Stimulated activated CD4-positive, alpha-beta T cell treated with anti-CD3 and anti-CD28 coated beads, Interleukin-2, amount 100 ng/mL, for 4 hours (primary cell): ENCODE data around the gene KIF5C.

Experiments used
- DNase-seq: peaks from one replicate; pipeline ENCODE4 v3.0.0-alpha.2; 2020; ENCODE audit warnings: low read depth

The KIF5C gene

DNA sequence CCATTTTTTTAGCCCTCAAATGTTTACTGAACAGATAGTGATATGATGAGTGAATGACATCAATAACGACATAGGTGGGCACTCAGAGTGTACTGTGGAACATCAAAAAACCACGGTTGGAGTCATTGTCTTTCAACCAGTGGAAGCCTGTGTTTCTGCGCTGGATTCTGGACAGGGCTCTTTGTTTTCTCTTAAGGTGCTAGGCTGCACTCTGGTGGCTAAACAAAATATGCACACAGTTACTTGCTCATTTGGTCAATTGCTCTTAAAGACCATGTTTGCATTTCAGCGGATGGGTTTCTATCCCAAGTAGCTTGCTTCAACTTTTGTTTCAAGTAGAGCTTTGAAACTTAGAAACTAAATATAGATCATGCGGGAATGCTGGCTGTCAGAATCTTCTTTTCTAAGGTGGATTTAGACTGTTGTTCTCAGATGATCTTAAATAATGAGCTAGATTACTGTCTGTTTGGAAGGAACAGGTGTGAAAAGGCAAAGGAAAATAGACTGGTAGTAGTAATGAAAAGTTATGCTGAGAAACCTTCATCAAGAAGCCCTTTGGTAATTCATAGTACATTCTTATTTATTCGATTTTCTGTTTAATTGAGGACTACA, 115.0 kb downstream of the KIF5C start:
- peak; percentile 34 for DNase-seq

DNA sequence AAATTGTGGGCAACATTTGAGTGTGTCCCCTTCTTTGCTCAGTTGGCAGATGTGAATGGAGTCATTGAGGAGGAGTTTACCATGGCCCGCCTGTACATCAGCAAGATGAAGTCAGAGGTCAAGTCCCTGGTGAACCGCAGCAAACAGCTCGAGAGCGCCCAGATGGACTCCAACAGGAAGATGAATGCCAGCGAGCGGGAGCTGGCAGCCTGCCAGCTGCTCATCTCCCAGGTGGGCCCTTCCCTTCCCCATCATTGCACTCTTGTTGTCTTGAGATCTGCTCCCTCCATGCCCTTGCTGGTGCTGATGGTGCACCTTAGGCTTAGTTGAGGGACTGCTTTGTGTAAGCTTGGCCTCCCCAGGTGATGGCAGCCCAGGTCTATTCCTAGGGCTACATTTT, 115.9 kb downstream of the KIF5C start:
- DNase-seq = no peak

- no peak for DNase-seq
These were observed 117.4 kb downstream of the KIF5C start for GRCh38 chr2:148992448-148992847.

GRCh38 chr2:148993351-148993750, 118.3 kb downstream of the KIF5C start:
- no peak for DNase-seq

GRCh38 chr2:148994341-148994740, 119.3 kb downstream of the KIF5C start:
- no peak for DNase-seq

- DNase-seq = no peak
These were observed 121.8 kb downstream of the KIF5C start for GRCh38 chr2:148996805-148997204.

DNA sequence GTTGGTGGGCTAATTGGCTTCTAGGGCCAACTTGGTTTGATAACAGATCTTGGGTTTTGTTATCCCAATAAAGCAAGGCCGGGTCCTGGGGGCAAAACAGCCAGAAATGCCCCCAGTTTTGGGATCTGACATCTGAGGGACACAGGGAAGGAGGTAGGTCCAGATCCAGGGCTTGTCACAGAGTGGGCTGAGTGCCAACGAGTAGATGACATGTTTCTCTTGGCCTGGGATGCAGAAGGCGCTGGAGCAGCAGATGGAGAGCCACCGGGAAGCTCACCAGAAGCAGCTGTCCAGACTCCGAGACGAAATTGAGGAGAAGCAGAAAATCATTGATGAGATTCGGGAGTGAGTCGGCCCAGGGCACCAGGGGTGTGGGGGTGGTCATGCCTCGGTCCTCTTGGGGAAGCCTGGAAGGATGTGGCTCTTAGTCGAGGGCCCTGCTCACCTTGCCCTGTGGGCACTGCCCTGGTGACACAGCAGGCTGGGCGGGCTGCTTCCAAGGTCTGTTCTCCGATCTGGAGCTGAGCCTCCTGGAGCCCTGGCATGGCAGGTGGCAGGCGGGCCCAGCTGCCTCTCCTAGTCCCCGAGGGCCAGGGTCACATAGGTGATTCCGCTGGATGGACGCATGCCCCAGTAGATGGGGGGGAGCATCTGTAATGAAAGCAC, 123.3 kb downstream of the KIF5C start:
- no peak for DNase-seq

DNA sequence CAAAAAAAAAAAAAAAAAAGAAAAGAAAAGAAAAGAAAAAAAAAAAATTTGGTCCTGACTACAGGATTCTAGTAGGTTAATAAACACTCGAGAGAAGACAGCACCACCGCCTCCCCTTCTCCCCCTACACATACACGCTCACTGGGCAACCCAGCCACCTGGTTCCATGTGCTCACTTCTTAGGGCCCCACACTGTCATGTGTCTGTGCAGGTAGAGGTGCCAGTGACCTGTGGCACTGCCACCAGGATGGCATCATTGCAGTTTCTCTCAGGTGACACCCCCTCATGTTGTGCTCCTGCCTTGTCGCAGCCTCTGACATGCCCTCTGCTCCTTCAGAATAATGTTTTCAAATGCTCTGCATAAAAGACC, 123.8 kb downstream of the KIF5C start:
- DNase-seq = no peak

DNA sequence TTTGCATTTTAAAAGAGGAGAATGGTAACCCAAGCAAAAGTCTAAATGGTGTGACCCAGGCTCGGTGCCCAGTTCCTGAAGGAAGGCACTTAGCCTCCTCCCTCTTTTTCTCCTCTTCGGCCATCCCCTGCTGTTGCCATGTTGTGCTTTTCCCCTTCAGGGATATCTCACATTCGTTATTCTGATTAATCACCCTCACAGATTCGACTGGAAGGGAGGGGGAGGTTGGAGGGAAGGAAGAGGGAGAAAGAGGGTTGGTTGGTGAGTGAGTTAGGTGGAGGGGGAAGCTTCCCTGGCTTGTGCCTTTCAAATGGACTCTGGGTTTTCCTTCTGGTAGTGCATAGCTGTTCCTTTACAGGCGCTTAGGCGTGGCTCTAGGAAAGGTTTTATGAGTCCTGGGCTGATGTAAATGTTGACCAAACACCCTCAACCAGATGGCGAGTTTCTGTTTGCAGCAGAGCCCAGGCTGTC, 124.5 kb downstream of the KIF5C start:
- no peak for DNase-seq

DNA sequence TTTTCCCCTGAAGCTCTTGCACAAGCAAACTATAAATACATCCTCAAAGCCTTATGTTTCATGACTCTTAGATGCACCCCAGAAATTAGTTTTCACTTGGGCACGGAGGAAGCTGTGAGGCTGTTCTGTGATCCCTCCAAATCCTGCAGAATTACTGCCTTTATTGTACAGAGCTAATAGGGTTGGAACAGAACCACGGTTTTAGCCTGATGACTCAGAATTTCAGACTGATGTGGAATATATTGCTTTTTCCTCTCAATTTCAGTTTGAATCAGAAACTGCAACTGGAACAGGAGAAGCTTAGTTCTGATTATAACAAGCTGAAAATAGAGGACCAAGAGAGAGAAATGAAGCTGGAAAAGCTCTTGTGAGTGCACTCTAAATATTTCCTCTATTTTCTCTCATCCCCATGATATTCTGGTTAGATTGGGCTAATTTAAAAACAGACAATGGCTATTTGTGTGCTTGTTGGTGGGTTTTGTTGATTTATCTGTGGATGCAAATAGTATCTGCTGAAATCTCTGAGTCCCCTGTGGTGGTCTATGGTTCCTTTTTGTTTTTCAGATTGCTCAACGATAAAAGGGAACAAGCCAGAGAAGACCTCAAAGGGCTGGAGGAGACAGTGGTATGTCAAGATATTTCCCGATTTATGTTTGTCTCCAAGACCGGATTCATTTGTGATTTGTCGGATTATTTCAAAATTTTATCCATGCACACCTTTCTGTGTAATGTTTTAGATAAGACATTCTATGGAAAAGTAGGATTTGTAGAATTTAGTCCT, 125.3 kb downstream of the KIF5C start:
- DNase-seq = no peak

- no peak for DNase-seq
These were observed 126.5 kb downstream of the KIF5C start for GRCh38 chr2:149001496-149001895.

GRCh38 chr2:149002378-149002890, 127.4 kb downstream of the KIF5C start:
- no peak for DNase-seq

DNA sequence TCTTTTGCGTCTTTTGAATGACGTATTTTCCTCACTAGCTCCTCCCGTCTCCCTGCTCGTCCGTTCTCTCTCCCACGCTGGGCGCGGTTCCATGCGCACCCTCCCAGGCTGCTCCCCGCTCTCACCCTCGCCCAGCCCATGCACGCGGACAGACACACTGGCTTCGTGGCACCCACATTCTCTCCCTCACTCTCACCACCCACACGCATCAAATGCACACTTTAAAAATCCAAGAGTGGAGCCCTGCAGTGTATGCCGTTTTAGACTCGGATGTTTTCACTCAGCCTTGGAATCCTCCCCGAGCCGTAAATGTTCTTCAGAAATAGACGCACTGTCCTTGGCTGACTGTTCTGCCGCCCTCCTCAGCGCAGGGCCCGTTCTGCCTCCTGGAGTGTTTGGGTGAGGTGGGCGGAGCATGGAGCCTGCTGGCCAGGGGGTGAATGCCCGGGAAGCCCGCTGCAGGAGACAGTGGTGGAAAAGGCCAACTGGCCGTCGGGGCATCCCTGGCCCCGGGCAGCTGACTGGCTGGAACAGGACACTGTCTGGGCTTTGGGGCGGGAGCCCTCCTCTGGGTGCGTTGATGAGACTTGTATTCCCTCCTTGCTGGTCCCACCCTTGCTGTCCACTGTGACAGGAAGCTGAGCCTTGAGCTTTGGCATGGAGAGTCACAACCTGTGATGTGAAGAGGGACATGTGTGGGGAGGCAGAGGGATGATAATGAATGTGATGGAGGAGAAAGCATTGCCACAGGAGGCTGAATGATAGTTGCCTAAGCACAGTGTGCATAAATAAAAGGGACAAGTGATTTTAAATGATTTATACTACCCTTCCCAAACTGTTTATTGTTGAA, 128.1 kb downstream of the KIF5C start:
- no peak for DNase-seq

- DNase-seq = no peak
These were observed 129.8 kb downstream of the KIF5C start for GRCh38 chr2:149004836-149005235.

- DNase-seq = no peak
These were observed 130.5 kb downstream of the KIF5C start for GRCh38 chr2:149005471-149006077.

DNA sequence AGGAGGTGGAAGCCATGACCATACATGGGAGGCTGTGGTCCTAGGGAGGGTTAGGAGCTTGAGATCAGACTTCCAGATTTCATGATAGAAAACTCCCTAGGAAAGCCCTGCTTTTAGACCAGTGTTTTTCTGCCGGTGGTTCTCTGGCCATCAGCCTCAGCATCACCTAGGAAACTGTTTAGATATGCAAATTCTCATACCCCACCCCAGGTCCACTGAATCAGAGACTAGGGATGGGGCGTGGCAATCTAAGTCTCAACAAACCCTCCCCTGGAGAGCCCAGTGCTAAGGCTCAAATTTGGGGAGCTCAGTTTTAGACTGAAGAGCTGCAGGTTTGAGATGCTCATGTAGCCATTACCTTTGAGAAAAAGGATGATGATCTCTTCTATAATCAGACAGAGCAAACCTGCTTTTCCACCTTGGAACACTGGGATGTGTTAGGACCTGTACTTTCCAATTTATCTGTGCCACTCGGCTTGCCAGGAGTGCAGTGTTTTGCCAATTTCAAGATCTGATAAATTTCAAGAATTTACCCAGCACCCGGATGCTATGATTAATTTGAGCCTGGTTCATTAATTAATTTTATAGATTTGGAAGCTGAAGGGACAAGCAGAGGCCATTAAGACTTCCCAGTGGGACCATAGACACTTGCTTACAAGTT, 132.0 kb downstream of the KIF5C start:
- no peak for DNase-seq

DNA sequence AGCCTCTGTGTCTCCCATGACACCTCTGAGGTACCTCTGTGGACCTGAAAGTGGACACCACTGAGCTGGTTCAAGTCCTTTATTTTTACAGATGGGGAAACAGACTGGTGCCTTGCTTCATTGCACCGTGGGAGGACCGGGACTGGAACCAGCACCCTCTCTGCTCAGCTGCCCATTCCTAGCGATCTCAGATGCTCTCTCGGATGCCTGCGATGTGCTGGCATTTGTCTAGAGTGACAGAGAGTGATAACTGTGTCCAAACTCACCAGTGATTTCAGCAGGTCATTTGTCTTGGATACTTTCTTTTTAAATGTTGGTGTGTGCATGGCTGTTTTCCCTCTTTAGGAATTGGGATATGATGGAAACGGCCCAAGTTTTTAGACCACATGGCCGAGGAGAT, 133.4 kb downstream of the KIF5C start:
- no peak for DNase-seq

- no peak for DNase-seq
These were observed 134.8 kb downstream of the KIF5C start for GRCh38 chr2:149009576-149010461.

DNA sequence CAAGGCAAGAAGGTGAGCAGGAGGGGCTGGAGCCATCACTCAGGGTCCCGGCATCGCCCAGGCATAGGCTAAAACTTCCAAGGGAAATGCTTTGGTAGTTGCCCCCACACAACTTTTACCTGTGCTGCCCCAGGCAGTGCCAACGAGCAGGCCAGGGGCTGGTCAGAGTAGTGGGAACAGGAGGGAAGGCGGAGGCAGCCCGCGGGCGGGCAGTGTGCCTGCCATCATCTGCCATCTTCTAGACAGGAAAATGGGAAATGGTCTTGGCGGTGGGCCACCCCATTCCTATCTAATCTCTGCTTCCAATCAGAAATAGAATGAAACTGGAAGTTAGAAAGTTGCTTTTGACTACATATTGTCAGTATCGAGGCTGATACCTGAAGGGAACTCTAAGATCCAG, 137.5 kb downstream of the KIF5C start:
- DNase-seq = no peak

DNA sequence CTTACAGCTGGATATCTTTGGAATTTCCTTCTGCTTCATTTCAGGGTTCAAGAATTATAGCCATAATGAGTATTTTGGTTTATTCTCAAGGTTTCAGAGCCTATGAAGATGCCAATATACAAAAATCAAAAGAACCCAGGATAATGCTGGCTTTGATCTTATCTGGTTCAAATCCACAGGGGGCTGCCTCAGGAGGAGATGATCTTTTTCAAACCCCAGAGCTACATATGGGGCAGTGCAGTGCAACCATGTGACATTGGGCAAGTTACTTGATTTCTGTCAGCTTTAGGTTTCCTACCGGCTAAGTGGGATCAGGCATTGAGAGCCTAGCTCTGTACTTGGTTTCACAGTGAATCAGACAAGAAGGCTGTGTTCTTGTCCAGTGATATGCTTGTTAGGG, 140.5 kb downstream of the KIF5C start:
- no peak for DNase-seq
